Astrocyte (in vitro differentiated cells and primary cell): Measurements from ENCODE around the gene TEF. TPM values are rescaled to one million over a fixed set of nuclear protein-coding genes. Genes with fewer than 3 reads are reported as not detected.
A peak's percentile ranks its signal among the peaks of the same experiment; 100 is the strongest.

Experiments used
- DNase-seq: peaks from one replicate; pipeline ENCODE4 v3.0.0-alpha.2; 2010; ENCODE audit warnings: low read depth
- FAIRE-seq: peaks from 2 replicates; lab custom pipeline; 2011; peaks lifted over from hg19 to GRCh38; lab: Jason Lieb, UNC
- H2AFZ ChIP-seq: 2 replicates; pipeline ENCODE4 v1.6.0; 2012; ENCODE audit warnings: low read depth, low read length, inconsistent platforms
- H3K27ac ChIP-seq: 2 replicates; pipeline ENCODE4 v1.5.1; 2011; ENCODE audit warnings: low read depth, low read length, inconsistent platforms
- H3K27me3 ChIP-seq: 2 replicates; pipeline ENCODE4 v1.6.0; 2011; ENCODE audit warnings: low read length, inconsistent platforms; ENCODE audit not compliant: insufficient read depth
- H3K36me3 ChIP-seq: 2 replicates; pipeline ENCODE4 v1.5.1; 2011; ENCODE audit warnings: low read length, inconsistent platforms; ENCODE audit not compliant: insufficient read depth
- H3K4me1 ChIP-seq: 2 replicates; pipeline ENCODE4 v1.5.1; 2011; ENCODE audit warnings: low read length, inconsistent platforms; ENCODE audit not compliant: insufficient read depth
- H3K4me2 ChIP-seq: 2 replicates; pipeline ENCODE4 v1.6.0; 2012; ENCODE audit warnings: low read length, inconsistent platforms
- H3K4me3 ChIP-seq: 2 replicates; pipeline ENCODE4 v1.5.1; 2011; ENCODE audit warnings: low read depth, mild to moderate bottlenecking, low read length, inconsistent platforms; ENCODE audit not compliant: insufficient read depth
- H3K79me2 ChIP-seq: 2 replicates; pipeline ENCODE4 v1.6.0; 2012; ENCODE audit warnings: mild to moderate bottlenecking, low read length, inconsistent platforms; ENCODE audit not compliant: insufficient read depth
- H3K9ac ChIP-seq: 2 replicates; pipeline ENCODE4 v1.6.0; 2012; ENCODE audit warnings: mild to moderate bottlenecking, low read length, inconsistent platforms
- H3K9me3 ChIP-seq: 2 replicates; pipeline ENCODE4 v1.5.1; 2012; ENCODE audit warnings: low read depth, mild to moderate bottlenecking, low read length, inconsistent platforms; ENCODE audit not compliant: insufficient read depth
- H4K20me1 ChIP-seq: 2 replicates; pipeline ENCODE4 v1.6.0; 2012; ENCODE audit warnings: low read length, inconsistent platforms; ENCODE audit not compliant: insufficient read depth
- H3K27ac Mint-ChIP-seq: one replicate; pipeline ENCODE4 v1.8.0; 2021; ENCODE audit warnings: mild to moderate bottlenecking, mixed read lengths; ENCODE audit not compliant: unreplicated experiment
- H3K27me3 Mint-ChIP-seq: one replicate; pipeline ENCODE4 v1.8.0; 2021; ENCODE audit warnings: low read depth, mixed read lengths; ENCODE audit not compliant: unreplicated experiment
- H3K36me3 Mint-ChIP-seq: one replicate; pipeline ENCODE4 v1.8.0; 2021; ENCODE audit warnings: low read depth, mixed read lengths; ENCODE audit not compliant: unreplicated experiment
- H3K4me1 Mint-ChIP-seq: one replicate; pipeline ENCODE4 v1.8.0; 2021; ENCODE audit warnings: low read depth, mixed read lengths; ENCODE audit not compliant: unreplicated experiment
- H3K4me3 Mint-ChIP-seq: one replicate; pipeline ENCODE4 v1.8.0; 2021; ENCODE audit warnings: mild to moderate bottlenecking, moderate library complexity, mixed read lengths; ENCODE audit not compliant: unreplicated experiment
- H3K9me3 Mint-ChIP-seq: one replicate; pipeline ENCODE4 v1.8.0; 2021; ENCODE audit warnings: mild to moderate bottlenecking, mixed read lengths; ENCODE audit not compliant: unreplicated experiment
- CTCF ChIP-seq: IDR thresholded peaks from 2 replicates; pipeline ENCODE4 v1.5.1; 2011; ENCODE audit warnings: low read depth, mild to moderate bottlenecking, inconsistent platforms, low read length, moderate library complexity; ENCODE audit not compliant: insufficient read depth
- EZH2 ChIP-seq: IDR thresholded peaks from 2 replicates; pipeline ENCODE4 v1.6.1; 2012; ENCODE audit warnings: mild to moderate bottlenecking, low read length, inconsistent platforms; ENCODE audit not compliant: insufficient read depth
- total RNA-seq: library from RNA; stranded (reverse); gene quantifications from 2 replicates; pipeline ENCODE4 v1.2.1, GENCODE V29; 2021

The TEF gene
- total RNA-seq, 1 donor from 2014 or later: 6.3 TPM

DNA sequence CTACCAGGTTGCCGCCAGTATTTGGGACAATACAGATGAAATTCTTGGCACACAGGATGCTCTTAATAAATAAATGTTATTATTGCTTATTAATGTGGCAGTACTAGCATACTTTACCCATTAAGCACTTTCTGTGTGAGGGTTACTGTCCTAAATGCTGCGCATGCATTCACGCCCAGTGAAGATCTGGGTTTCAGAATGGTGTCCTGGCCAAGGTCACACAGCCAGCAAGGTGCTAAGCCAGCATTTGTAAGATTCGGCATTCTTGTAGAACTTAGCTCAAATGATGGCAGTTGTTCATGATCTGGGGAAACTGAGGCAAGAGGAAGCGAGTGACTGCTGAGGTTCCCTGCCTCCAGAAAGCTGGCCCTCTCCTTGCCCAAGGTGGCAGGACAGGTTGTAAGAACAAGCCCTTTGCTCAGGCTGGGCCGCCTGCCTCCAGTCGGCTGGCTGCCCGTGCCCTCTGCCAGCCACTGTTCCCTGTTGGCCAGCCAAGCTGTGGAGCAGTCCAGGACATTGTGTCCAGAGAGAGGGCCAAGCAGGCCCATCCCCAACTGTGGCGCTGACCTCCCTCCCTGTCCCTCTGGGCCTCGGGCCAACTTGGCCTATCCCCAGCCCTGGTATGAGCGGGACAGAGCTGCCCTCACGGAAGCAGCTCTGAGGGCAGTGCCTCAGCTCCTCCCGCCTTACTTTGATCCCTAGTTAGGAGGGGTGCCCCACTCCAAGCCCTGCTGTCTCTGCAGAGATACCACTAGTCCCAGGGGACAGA lies 36.1 kb downstream of the TEF start:
- Histone ChIP-seq H3K79me2 (peaks cover 14% of the 10 kb centered on the region), H2AFZ (peak overlapping the region; percentile 11), H3K9me3 (no peaks in the 10 kb centered on the region), H3K4me3 (no peak overlapping the region), H3K27ac (no peak overlapping the region), H3K4me2 (no peak overlapping the region), H3K9ac (no peak overlapping the region), H3K27me3 (no peaks in the 10 kb centered on the region), H3K36me3 (no peaks in the 10 kb centered on the region), H3K4me1 (peaks cover 20% of the 10 kb centered on the region), H4K20me1 (no peaks in the 10 kb centered on the region)
- Mint-ChIP-seq H3K36me3 (no peaks in the 10 kb centered on the region), H3K4me3 (no peak overlapping the region), H3K27me3 (no peaks in the 10 kb centered on the region), H3K27ac (no peak overlapping the region), H3K4me1 (no peaks in the 10 kb centered on the region), H3K9me3 (no peaks in the 10 kb centered on the region)
- FAIRE-seq (no peak), DNase-seq (no peak)
- TF ChIP-seq EZH2: no peak
- TF ChIP-seq CTCF: no peak

DNA sequence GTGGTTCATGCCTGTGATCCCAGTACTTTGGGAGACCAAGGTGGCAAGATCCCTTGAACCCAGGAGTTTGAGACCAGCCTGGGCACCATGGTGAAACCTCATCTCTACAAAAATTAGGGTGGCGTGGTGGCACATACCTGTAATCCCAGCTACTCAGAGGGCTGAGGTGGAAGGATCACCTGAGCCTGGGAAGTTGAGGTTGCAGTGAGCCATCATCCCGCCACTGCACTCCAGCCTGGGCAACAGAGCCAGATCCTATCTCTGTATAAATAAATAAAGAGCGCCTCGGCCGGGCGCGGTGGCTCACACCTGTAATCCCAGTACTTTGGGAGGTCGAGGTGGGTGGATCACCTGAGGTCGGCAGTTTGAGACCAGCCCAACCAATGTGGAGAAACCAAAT lies 37.0 kb downstream of the TEF start:
- H4K20me1 ChIP-seq: no peaks in the 10 kb centered on the region
- H3K4me1 ChIP-seq: peaks cover 17% of the 10 kb centered on the region
- no peak overlapping the region for H3K27ac Mint-ChIP-seq
- no peaks in the 10 kb centered on the region for H3K36me3 Mint-ChIP-seq
- DNase-seq (no peak), FAIRE-seq (no peak)
- TF ChIP-seq CTCF (no peak), EZH2 (no peak)
- H3K9ac ChIP-seq: no peak overlapping the region
- no peak overlapping the region for H3K4me3 ChIP-seq
- no peaks in the 10 kb centered on the region for H3K9me3 Mint-ChIP-seq
- H3K27me3 Mint-ChIP-seq: no peaks in the 10 kb centered on the region
- no peaks in the 10 kb centered on the region for H3K9me3 ChIP-seq
- H3K36me3 ChIP-seq: no peaks in the 10 kb centered on the region
- H3K4me1 Mint-ChIP-seq: no peaks in the 10 kb centered on the region
- H3K79me2 ChIP-seq: peaks cover 14% of the 10 kb centered on the region
- no peaks in the 10 kb centered on the region for H3K27me3 ChIP-seq
- no peak overlapping the region for H2AFZ ChIP-seq
- H3K27ac ChIP-seq: no peak overlapping the region
- no peak overlapping the region for H3K4me2 ChIP-seq
- H3K4me3 Mint-ChIP-seq: no peak overlapping the region
